ENCODE measurements around the gene UBE2QL1. TPM values are rescaled to one million over a fixed set of nuclear protein-coding genes. Genes with fewer than 3 reads are reported as not detected.
"Not testable (repeated sequence)": the region's sequence is repeated elsewhere in the genome, so short reads cannot be mapped to it uniquely, and the experiment has no call there.

Gene UBE2QL1
- polyA plus RNA-seq, 3 donors, result 0.47 to 0.90 (median 0.54) TPM

- no peak overlapping the region for H3K27ac ChIP-seq (ENCODE audit: low read depth, low read length)
Observed at GRCh38 chr5:6504677-6505415, 56.2 kb downstream of the UBE2QL1 start.

GRCh38 chr5:6505416-6505755, 56.7 kb downstream of the UBE2QL1 start:
- WGBS, 3 donors, result 15 to 53% (median 49%) methylated on average over 3 of the region's 3 CpGs
- no peak overlapping the region for H3K27ac ChIP-seq (ENCODE audit: low read depth, low read length)

More at GRCh38 chr5:6504677-6505415, 56.2 kb downstream of the UBE2QL1 start:
- 62 to 70% (median 65%) methylated on average over 8 of the region's 8 CpGs for WGBS, 3 donors

- no peak overlapping the region for H3K27ac ChIP-seq (ENCODE audit: low read depth, low read length)
- WGBS, 3 donors, result 69 to 84% (median 72%) methylated on average over 11 of the region's 11 CpGs
Observed at GRCh38 chr5:6505783-6506557, 57.3 kb downstream of the UBE2QL1 start.

GRCh38 chr5:6506611-6507010, 58.0 kb downstream of the UBE2QL1 start:
- WGBS, 3 donors, result 58 to 72% (median 61%) methylated on average over 14 to 16 of the region's 16 CpGs
- H3K27ac ChIP-seq (ENCODE audit: low read depth, low read length), result no peak overlapping the region

GRCh38 chr5:6508931-6509330, 60.3 kb downstream of the UBE2QL1 start:
- 86 to 92% (median 90%) methylated on average over 11 of the region's 11 CpGs for WGBS, 3 donors
- H3K27ac ChIP-seq (ENCODE audit: low read depth, low read length), result no peak overlapping the region

- 85 to 91% (median 86%) methylated on average over 2 of the region's 2 CpGs for WGBS, 3 donors
- H3K27ac ChIP-seq (ENCODE audit: low read depth, low read length), result no peak overlapping the region
Observed at GRCh38 chr5:6510132-6510531, 61.5 kb downstream of the UBE2QL1 start.

- 92 to 94% (median 92%) methylated on average over 4 of the region's 4 CpGs for WGBS, 3 donors
Observed at GRCh38 chr5:6510973-6511372, 62.3 kb downstream of the UBE2QL1 start.

GRCh38 chr5:6515812-6516211, 67.2 kb downstream of the UBE2QL1 start:
- WGBS, 3 donors, result 34 to 71% (median 63%) methylated on average over 5 of the region's 5 CpGs
- not testable (repeated sequence) for H3K27ac ChIP-seq (ENCODE audit: low read depth, low read length)

More at GRCh38 chr5:6510973-6511372, 62.3 kb downstream of the UBE2QL1 start:
- no peak overlapping the region for H3K27ac ChIP-seq (ENCODE audit: low read depth, low read length)

- 47 to 79% (median 66%) methylated on average over 4 of the region's 4 CpGs for WGBS, 3 donors
- H3K27ac ChIP-seq (ENCODE audit: low read depth, low read length), result no peak overlapping the region
Observed at GRCh38 chr5:6516823-6517222, 68.2 kb downstream of the UBE2QL1 start.

- WGBS, 3 donors, result 51 to 65% (median 65%) methylated on average over 6 of the region's 6 CpGs
- H3K27ac ChIP-seq (ENCODE audit: low read depth, low read length), result no peak overlapping the region
Observed at GRCh38 chr5:6517510-6517909, 68.9 kb downstream of the UBE2QL1 start.

GRCh38 chr5:6518298-6519057, 69.8 kb downstream of the UBE2QL1 start:
- WGBS, 3 donors, result 71 to 77% (median 74%) methylated on average over 9 of the region's 9 CpGs
- H3K27ac ChIP-seq (ENCODE audit: low read depth, low read length), result no peak overlapping the region

GRCh38 chr5:6520201-6520600, 71.5 kb downstream of the UBE2QL1 start:
- 85 to 89% (median 87%) methylated on average over 5 of the region's 5 CpGs for WGBS, 3 donors

GRCh38 chr5:6522331-6522730, 73.7 kb downstream of the UBE2QL1 start:
- no peak overlapping the region for H3K27ac ChIP-seq (ENCODE audit: low read depth, low read length)
- 72 to 90% (median 88%) methylated on average over 16 of the region's 16 CpGs for WGBS, 3 donors

More at GRCh38 chr5:6520201-6520600, 71.5 kb downstream of the UBE2QL1 start:
- H3K27ac ChIP-seq (ENCODE audit: low read depth, low read length), result no peak overlapping the region

- no peak overlapping the region for H3K27ac ChIP-seq (ENCODE audit: low read depth, low read length)
- 69 to 77% (median 70%) methylated on average over 9 of the region's 9 CpGs for WGBS, 3 donors
Observed at GRCh38 chr5:6522923-6523322, 74.3 kb downstream of the UBE2QL1 start.

- no peak overlapping the region for H3K27ac ChIP-seq (ENCODE audit: low read depth, low read length)
- 82 to 86% (median 82%) methylated on average over 4 of the region's 4 CpGs for WGBS, 3 donors
Observed at GRCh38 chr5:6525422-6525821, 76.8 kb downstream of the UBE2QL1 start.

- WGBS, 3 donors, result 50 to 61% (median 60%) methylated on average over 9 of the region's 9 CpGs
- H3K27ac ChIP-seq (ENCODE audit: low read depth, low read length), result no peak overlapping the region
Observed at GRCh38 chr5:6525910-6526309, 77.3 kb downstream of the UBE2QL1 start.

GRCh38 chr5:6527749-6528455, 79.2 kb downstream of the UBE2QL1 start:
- 70 to 82% (median 82%) methylated on average over 12 of the region's 12 CpGs for WGBS, 3 donors
- H3K27ac ChIP-seq (ENCODE audit: low read depth, low read length), result no peak overlapping the region

GRCh38 chr5:6535594-6535993, 86.9 kb downstream of the UBE2QL1 start:
- WGBS, 3 donors, result 31 to 79% (median 64%) methylated on average over 2 of the region's 2 CpGs
- no peak overlapping the region for H3K27ac ChIP-seq (ENCODE audit: low read depth, low read length)
